NCI-H2081 (cell line): ENCODE data around the gene COTL1.
"Not testable (repeated sequence)": the region's sequence is repeated elsewhere in the genome, so short reads cannot be mapped to it uniquely, and the experiment has no call there.

Source experiments
- DNase-seq, 2 experiments: peaks; one replicate each; lab custom pipeline; 2025; lab: John Stamatoyannopoulos, UW

Gene COTL1

DNA sequence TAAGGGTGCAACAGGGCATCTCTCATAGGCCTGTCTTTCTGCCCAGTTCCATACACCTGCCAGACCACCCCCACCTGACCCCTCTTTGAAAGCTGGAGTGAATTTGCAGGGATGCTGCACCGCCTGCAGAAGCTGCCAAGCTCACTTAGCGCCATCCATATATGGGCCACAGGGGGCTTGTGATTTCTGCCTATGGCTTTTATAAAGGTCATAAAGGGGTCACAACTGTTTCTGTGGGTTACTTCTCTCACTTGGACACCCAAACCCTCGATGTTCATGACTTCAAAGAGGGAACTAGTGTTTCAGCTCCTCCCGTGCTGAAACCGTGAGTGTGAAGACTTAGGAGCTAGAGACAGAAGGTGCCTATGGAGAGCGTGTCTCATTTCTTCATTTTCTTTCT is 89.6 kb downstream of the COTL1 start:
- no peak for DNase-seq

- DNase-seq: no peak
Measured at GRCh38 chr16:84527532-84528269, 90.2 kb downstream of the COTL1 start.

GRCh38 chr16:84526794-84527531 is 90.9 kb downstream of the COTL1 start:
- no peak for DNase-seq

DNA sequence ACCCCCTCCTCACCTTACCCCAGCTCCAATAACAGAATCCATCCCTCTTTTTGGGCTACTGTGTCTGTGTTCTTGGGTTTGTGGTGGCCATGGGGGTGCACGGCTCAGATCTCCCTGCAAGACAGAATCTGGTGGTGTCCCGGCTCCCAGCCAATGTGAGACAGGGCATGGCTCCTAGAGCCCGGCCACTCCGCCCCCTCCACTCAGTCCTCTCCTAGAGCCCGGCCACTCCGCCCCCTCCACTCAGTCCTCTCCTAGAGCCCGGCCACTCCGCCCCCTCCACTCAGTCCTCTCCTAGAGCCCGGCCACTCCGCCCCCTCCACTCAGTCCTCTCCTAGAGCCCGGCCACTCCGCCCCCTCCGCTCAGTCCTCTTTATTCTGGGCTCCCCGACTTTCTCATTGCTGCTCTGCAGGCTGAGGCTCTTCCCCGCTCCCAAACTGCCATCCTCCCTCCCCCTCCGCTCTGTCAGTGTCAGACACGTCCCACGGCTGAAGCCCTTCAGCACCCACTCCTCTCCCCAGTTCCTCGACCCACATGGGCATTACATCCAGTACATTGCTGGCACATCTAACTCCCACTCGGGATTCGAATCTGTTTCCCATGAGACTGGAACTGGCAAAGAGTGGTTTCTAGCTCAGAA is 92.8 kb downstream of the COTL1 start:
- DNase-seq: not testable (repeated sequence)

DNA sequence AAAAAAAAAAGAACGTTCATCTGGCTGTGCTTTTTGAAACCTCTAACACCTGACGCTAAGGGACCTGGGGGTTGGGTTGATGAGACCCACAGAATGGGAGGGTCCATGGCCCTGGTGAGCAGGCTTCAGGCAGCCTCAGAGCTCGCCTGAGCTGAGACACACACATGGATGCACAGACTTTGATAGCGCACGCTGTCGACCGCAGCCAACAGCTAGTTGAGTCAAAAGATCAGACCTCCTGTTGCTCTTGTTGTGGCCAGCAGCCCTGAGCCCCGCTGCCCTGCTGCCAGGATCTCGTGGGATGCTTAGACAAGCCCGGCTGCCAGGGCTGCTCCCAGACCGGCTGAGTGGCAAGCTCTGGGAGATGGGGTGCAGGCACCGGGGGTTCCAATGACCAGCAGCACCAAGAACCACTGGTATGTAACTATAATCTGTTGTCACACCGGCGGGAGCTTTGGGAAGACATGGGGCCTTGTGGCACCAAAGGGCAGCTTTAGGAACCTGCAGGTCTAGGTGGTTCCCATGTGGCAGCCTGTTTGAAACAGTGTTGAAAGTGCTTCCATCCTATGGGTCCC is 93.4 kb downstream of the COTL1 start:
- no peak for DNase-seq

DNA sequence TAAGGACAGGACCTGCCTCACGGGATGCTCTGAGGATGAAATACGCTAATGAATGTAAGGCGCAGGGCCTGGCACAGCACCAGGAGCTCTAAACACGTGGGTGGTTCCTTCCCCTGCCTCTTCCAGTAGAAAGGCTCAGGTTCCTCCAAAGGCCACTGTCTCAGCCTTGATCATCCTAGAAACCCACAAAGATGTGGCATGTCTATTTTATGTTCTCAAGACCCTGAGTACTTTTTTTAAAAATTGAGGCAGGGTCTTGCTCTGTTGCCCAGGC is 96.4 kb downstream of the COTL1 start:
- DNase-seq: no peak

DNA sequence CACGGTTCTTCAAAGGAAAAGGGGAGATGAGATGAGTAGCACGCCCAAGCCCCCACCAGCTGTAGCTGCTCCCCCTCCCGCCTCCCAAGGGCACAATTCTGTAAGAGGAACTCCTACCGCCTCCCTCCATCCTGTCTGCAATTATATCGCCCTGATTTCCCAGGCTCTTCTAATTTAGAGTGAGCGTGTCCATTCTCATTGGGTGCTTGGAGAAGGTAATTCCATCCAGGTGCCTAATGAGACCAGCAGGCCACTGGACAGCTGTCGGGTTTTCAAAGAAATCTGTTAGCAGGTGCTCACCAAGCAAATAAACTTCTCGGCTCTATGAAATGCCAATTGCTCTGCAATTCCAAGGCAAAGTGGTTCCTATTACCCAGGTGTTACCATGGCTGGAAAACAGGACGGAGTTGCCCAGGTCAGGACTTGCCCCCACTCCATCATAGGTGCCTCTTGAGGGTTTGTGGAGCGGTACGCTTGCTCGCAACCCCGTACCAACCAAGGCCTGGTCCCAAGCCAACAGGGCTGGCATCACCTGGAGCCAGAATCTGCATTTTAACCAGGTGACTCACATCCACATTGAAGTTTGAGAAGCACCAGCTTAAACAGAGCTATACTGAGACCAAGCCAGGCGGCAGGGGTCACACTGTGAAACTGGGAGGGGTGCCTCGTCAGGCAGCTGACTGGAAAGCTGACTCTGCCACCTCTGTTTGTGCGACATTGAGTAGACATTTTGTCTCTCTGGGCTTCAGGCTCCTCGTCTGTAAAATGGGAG is 97.0 kb downstream of the COTL1 start:
- DNase-seq: peak; percentile 90 to 97

GRCh38 chr16:84519855-84520254 is 98.0 kb downstream of the COTL1 start:
- DNase-seq: no peak

DNA sequence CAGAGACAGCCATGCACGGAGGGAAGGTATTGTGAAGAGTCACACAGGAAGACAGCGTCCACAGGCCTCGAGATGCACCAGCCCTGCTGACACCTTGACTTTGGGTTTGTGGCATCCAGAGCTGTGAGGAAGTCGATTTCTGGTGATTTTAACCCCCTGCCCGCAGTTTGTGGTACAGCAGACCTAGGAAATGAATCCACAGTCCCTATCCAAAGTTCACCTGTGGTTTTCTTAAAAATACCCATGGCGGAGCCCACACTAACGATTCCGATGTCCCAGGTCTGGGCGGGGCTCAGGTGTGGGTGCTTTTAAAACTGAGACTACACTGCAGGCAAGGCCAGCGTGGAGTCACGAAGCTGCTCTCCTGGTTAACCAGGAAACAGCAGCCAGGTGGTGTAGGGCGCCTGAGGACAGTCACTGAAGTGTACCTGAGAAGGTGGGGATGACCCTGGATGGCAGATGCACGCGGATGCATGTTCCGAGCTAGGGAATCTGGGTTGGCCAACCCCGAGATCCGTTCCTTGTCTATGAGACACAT is 99.0 kb downstream of the COTL1 start:
- peak; percentile 57 to 77 for DNase-seq

- not testable (repeated sequence) for DNase-seq
Measured at GRCh38 chr16:84518220-84518619, 99.7 kb downstream of the COTL1 start.

DNA sequence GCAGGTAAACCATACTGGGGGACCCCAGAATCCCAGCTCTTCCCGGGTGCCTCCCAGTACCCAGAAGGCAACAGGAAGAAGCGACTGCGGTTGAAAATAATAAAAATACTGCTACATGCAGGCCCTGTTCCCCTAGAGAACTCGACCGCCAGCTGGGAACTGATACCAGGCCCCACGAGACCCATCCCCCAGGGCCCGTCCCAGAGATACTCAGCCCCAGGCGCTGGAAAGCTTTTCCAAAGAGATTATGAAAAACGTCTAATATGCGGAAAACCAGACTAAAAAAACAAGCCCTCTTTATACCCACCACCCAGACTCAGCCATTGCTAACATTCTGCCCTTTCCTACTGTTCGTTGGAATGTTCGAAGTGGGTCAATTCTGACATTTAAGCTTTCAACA is 100.5 kb downstream of the COTL1 start:
- DNase-seq: no peak
